GM20431 (cell line): ENCODE measurements around the gene TMEM229B.

Source experiments
- in situ Hi-C: fragments of 300-500 bp; cut with MseI, MboI; formaldehyde crosslinking; loops from one replicate; pipeline ENCODE4 v1.15.0; 2020; ENCODE audit warnings: low sequenced_read_pairs; ENCODE audit not compliant: unreplicated experiment

Gene TMEM229B

DNA sequence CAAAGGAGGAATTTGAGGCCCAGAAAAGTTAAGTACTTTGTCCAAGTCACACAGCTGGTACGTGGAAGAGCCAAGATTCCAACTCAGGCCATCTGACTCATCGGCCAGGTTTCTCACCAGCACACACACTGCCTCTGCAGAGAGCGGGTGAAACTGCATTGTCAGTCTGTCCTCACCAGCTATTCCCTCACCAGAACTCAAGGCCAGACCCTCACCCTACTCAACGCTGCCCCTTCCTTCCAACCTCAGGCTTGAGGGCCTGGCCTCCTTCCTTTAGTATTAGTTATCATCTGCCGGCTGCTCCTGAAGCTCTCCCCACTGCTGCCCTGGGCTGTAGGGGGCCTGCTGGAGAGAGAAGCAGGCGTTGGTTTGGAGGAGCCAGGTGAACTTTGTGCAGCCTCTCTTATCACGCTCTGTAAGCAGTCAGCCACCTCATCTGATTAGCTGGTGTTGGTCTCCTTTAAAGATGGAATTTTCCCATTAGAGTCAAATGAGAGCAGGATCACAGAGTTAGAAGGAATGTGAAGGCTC is 60.0 kb downstream of the TMEM229B start:
- in situ Hi-C loops: loop anchor here (10.0 kb wide), 1 partner anchor 146 kb away; no protein-coding TSS in a partner anchor

DNA sequence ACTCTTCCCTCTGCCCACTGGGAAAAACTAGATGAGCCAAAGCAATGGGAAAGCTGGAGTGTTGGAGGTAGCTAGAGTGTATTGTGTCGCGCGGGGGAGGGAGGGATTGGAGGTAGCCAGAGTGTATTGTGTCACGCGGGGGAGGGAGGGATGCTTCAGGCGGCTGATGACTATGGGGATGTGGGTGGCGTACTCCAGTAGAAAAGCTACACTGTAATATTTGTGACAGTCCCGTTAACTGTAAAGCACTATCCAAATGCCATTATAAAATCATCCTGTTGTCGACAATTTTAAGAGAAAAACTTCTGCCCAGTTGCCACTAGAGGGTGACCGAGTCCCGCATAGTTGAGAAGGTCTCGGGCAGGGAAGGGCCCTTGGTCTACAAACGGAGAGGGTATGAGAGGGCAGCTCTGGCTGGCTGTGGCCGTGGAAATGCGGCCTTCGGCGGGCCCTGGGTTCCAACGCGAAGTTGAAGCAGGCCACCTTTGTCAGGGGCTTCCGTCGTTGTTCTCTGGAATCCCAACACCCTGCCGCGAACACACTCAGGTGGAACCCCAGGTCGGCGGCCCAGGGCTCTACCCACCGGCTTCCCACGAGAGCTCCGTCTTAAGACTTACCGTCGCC is 61.4 kb downstream of the TMEM229B start:
- in situ Hi-C loops: loop anchor here (10.0 kb wide), 1 partner anchor 148 kb away; no protein-coding TSS in a partner anchor

DNA sequence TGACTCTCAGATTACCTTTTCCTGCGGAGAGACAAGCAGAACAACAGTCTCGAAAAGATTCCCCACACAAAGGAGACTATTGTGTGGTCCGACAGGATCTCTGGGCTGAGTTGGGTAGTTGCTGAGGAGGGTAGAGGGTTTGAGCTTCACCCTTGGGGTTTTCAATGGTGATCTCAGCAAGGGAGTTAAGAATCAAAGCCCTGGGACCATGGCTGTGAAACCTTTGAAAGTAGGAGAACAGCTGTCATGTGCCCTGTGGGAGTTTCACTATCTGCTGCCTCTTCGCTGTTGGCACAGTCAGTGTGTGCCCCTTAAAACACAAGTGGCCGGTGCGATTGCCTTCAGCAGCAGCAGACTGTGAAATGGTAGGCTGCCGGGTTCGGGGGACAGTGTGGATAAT is 62.4 kb downstream of the TMEM229B start:
- in situ Hi-C loops: loop anchor here (10.0 kb wide), 1 partner anchor 149 kb away; no protein-coding TSS in a partner anchor

DNA sequence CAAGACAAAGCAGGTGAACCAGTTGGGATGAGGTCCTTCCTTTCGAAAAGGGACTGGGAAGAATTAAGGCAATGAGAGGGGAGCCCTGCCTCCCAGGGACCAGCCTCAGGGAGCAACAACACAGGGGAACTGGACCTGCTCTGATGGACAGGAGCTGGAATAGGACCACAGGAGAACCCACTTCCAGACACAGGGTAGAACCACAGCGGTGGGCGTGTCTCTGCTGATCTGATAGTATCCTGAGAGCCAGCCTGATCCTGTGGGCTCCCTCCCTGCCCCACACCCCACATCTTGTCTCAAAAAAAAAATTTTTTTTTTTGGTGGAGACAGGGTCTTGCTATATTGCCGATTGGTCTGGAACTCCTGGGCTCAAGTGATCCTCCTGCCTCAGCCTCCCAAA is 62.9 kb downstream of the TMEM229B start:
- in situ Hi-C loops: loop anchor here (10.0 kb wide), 1 partner anchor 149 kb away; no protein-coding TSS in a partner anchor

DNA sequence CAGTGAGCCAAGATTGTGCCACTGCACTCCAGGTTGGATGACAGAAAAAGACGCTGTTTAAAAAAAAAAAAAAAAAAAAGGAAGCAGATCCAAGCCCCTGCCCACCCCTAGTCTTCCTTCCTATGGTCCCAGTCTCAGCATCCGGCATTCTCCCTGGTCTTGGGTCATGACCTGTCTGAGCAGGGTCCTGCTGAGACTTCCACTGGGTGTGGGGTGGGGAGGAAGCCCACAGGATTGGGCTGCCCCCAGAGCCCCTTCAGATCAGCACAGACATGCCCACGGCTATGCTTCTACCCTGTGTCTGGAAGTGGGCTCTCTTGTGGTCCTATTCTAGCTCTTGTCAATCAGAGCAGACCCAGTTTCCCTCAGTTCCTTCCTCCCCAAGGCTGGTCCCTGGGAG is 64.0 kb downstream of the TMEM229B start:
- in situ Hi-C loops: loop anchor here (10.0 to 25.0 kb wide), 2 partner anchors 150 to 288 kb away; partner anchors contain the start of gene RDH12

DNA sequence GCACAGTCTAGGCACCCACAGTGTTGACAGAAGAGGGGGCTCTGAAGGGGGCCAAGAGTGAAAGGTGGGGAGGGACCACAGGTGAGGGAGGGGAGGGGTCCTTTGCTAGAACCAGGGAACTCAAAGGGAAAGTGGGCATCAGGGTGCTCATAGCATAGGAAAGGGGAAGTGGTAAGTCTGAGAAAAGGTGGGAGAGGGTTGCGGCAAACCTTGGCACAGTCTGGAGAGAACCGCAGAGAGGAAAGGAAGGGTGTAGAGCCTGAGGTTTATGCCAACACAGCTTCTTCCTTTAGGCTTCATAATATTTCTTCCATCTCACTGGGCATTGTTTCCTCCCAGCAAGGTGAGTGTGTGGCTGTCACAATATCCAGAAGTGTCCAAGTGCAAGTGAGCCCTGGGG is 65.1 kb downstream of the TMEM229B start:
- in situ Hi-C loops: loop anchor here (10.0 to 25.0 kb wide), 2 partner anchors 151 to 289 kb away; partner anchors contain the start of gene RDH12

DNA sequence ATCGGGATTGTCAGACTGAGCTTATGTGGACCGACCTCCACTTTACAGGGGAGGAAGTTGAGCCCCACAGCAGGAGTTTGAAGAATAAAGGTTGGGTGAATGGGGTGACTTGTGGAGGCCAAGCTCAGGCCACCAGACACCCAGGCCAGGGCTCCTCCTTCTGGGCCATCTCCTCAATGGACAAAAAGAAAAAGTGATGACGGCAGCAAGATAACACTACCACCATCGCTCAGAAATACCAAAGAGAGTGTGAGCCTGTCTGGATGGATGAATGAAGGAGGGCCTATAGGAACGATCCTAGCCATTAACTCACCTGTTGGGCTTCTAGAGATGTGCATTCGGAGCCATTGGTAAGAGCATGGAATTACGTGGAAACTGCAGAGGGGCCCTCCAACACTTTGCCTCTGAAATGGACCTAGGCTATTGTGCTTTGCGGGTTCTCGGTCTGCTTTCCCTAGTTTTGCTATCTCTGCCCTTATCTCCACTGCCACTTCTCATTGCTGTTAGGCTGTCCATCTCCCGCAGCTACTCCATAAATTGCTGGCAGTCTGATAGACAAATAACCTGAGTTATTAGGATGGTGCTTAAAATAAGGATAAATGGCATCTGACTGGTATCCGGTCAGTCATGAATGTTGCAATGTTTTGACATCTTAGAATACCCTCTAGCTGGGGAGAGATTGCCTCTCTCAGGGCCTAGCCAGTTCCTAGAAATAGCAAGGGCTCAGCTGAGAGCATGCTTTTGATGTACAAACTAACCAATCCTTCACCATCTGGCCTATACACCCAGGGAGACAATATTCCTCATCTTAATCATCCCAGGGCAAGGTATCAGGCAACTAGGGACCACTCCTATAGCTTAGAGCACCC is 66.9 kb downstream of the TMEM229B start:
- in situ Hi-C loops: loop anchor here (10.0 to 25.0 kb wide), 2 partner anchors 153 to 291 kb away; partner anchors contain the start of gene RDH12
